Endothelial cell of umbilical vein (primary cell): Measurements from ENCODE around the gene LY6G6C. TPM values are rescaled to one million over a fixed set of nuclear protein-coding genes. Genes with fewer than 3 reads are reported as not detected.

ENCODE experiments used
- BruUV-seq: library from RNA; stranded (reverse); fragments of 400-500 nt; replicated peaks from 2 replicates; lab custom pipeline; 2021; lab: Mats Ljungman, UMichigan
- CTCF ChIA-PET: fragments of 300-600, 350-600 bp; sonication (Branson Sonifier 250); formaldehyde crosslinking; loops from one replicate; lab custom pipeline; 2021; ENCODE audit warnings: antibody characterized with exemption, inconsistent platforms; lab: Charles Lee
- POLR2A ChIA-PET: fragments of 300-600, 350-600 bp; sonication (Branson Sonifier 250); formaldehyde crosslinking; loops from one replicate; lab custom pipeline; 2021; ENCODE audit warnings: antibody characterized with exemption, inconsistent platforms; lab: Charles Lee
- DNase-seq: peaks from one replicate; pipeline ENCODE4 v3.0.0-alpha.2; 2011; ENCODE audit warnings: low read depth, low spot score
- FAIRE-seq: peaks from 2 replicates; lab custom pipeline; 2011; peaks lifted over from hg19 to GRCh38; lab: Jason Lieb, UNC
- H2AFZ ChIP-seq: 2 replicates; pipeline ENCODE4 v1.6.0; 2012; ENCODE audit warnings: low read depth, low read length, control low read depth, inconsistent platforms
- H3K27ac ChIP-seq: 2 replicates; pipeline ENCODE4 v1.5.1; 2011; ENCODE audit warnings: low read depth, mild to moderate bottlenecking, control low read depth, low read length, moderate library complexity; ENCODE audit not compliant: insufficient read depth
- H3K27me3 ChIP-seq, 2 experiments: 2 replicates each; pipeline versions ENCODE4 v1.6.0 to v1.6.1; 2011; ENCODE audit warnings: low read length in 2 of 2, mixed read lengths in 1 of 2; ENCODE audit not compliant: control insufficient read depth in 2 of 2, insufficient read depth in 2 of 2
- H3K36me3 ChIP-seq, 2 experiments: 2 replicates in 1 of 2; 3 replicates in 1 of 2; pipeline ENCODE4 v1.5.1; 2011; ENCODE audit warnings: low read length in 2 of 2, mild to moderate bottlenecking in 1 of 2, moderate library complexity in 1 of 2; ENCODE audit not compliant: control insufficient read depth in 2 of 2, insufficient read depth in 2 of 2; ENCODE audit errors: extremely low read depth in 1 of 2
- H3K4me1 ChIP-seq: 3 replicates; pipeline ENCODE4 v1.5.1; 2011; ENCODE audit warnings: mild to moderate bottlenecking, low read length; ENCODE audit not compliant: control insufficient read depth, insufficient read depth; ENCODE audit errors: extremely low read depth
- H3K4me2 ChIP-seq: 2 replicates; pipeline ENCODE4 v1.6.1; 2011; ENCODE audit warnings: low read length, control low read depth, mixed read lengths; ENCODE audit not compliant: insufficient read depth
- H3K4me3 ChIP-seq, 3 experiments: fragments of 200-600 bp in 1 of 3; sonication (generic), shearing (Covaris generic) in 1 of 3; replicated peaks in 1 of 3; 2 replicates each; pipeline ENCODE4 v1.5.1; 2011 to 2016; ENCODE audit warnings: control low read depth in 3 of 3, low read length in 3 of 3, mild to moderate bottlenecking in 2 of 3, inconsistent platforms in 1 of 3, low read depth in 1 of 3, moderate library complexity in 1 of 3; ENCODE audit not compliant: insufficient read depth in 1 of 3
- H3K79me2 ChIP-seq: 2 replicates; pipeline ENCODE4 v1.6.0; 2012; ENCODE audit warnings: low read length, inconsistent platforms; ENCODE audit not compliant: control insufficient read depth, insufficient read depth
- H3K9ac ChIP-seq: replicated peaks from 2 replicates; pipeline ENCODE3; 2011; ENCODE audit warnings: low read length, control low read depth; ENCODE audit not compliant: insufficient read depth; ENCODE audit errors: extremely low read depth
- H3K9me1 ChIP-seq: replicated peaks from 3 replicates; pipeline ENCODE4 v1.6.0; 2011; ENCODE audit warnings: mild to moderate bottlenecking, low read length; ENCODE audit not compliant: control insufficient read depth, insufficient read depth; ENCODE audit errors: extremely low read depth
- H3K9me3 ChIP-seq: replicated peaks from 2 replicates; pipeline ENCODE4 v1.5.1; 2012; ENCODE audit warnings: low read length, inconsistent platforms; ENCODE audit not compliant: control insufficient read depth, insufficient read depth
- H4K20me1 ChIP-seq: replicated peaks from 2 replicates; pipeline ENCODE3; 2011; ENCODE audit warnings: mild to moderate bottlenecking, low read length; ENCODE audit not compliant: control insufficient read depth, insufficient read depth; ENCODE audit errors: extremely low read depth
- EZH2 ChIP-seq: IDR thresholded peaks from 2 replicates; pipeline ENCODE4 v1.6.1; 2012; ENCODE audit warnings: borderline replicate concordance, low read depth, mild to moderate bottlenecking, moderate library complexity, low read length, inconsistent platforms; ENCODE audit not compliant: severe bottlenecking
- FOS ChIP-seq: IDR thresholded peaks from 2 replicates; pipeline ENCODE4 v1.6.1; 2011; ENCODE audit warnings: mild to moderate bottlenecking, low read length, moderate library complexity, borderline replicate concordance; ENCODE audit not compliant: insufficient read depth
- GATA2 ChIP-seq: IDR thresholded peaks from 2 replicates; pipeline ENCODE4 v1.7.0; 2011; ENCODE audit warnings: low read depth, mild to moderate bottlenecking, moderate library complexity, mixed read lengths, low read length; ENCODE audit not compliant: insufficient read length, insufficient read depth
- JUN ChIP-seq: IDR thresholded peaks from 2 replicates; pipeline ENCODE4 v1.6.1; 2011; ENCODE audit warnings: borderline replicate concordance, low read depth; ENCODE audit not compliant: insufficient read length, insufficient read depth
- MYC ChIP-seq: IDR thresholded peaks from one replicate; pipeline ENCODE4 v1.6.1; 2011; ENCODE audit warnings: mild to moderate bottlenecking, low read depth, low read length
- POLR2A ChIP-seq: IDR thresholded peaks from 2 replicates; pipeline ENCODE4 v1.6.1; 2012; ENCODE audit warnings: low read depth, mild to moderate bottlenecking, control low read depth, low read length
- POLR2AphosphoS5 ChIP-seq: IDR thresholded peaks from 2 replicates; pipeline ENCODE4 v1.6.1; 2012; ENCODE audit warnings: low read depth, mild to moderate bottlenecking, control low read depth, low read length, moderate library complexity; ENCODE audit not compliant: insufficient read depth
- dilution Hi-C: fragments of 300-500 bp; cut with MboI; formaldehyde crosslinking; loops from one replicate; pipeline ENCODE4 v1.15.0; 2019; ENCODE audit warnings: low sequenced_read_pairs; ENCODE audit not compliant: extremely low pct_ligation_motif_present
- intact Hi-C: fragments of 100-400 bp; cut with micrococcal nuclease; formaldehyde crosslinking; loops from one replicate; pipeline ENCODE4 v1.10.0; 2022
- polyA plus RNA-seq, 4 experiments: library from polyadenylated mRNA; depleted of rRNA in 3 of 4; stranded (reverse) in 3 of 4; unstranded in 1 of 4; fragments of >200 nt; gene quantifications; 2 replicates each; pipeline versions ENCODE4 v1.2.1 to v1.2.3, GENCODE V29; 2011 to 2012; ENCODE audit warnings: missing spikeins in 1 of 4
- total RNA-seq: library from RNA; stranded (reverse); gene quantifications from 2 replicates; pipeline ENCODE4 v1.2.3, GENCODE V29; 2021
- TF ChIP-seq, protein P1 (sequence below): IDR thresholded peaks from 2 replicates; pipeline ENCODE4 v1.6.1; 2011; ENCODE audit not compliant: insufficient read depth, insufficient read length
- TF ChIP-seq, protein P2 (sequence below), 2 donors: IDR thresholded peaks; 1 replicate in 1 of 2; 2 replicates in 1 of 2; pipeline ENCODE4 v1.5.1; 2011; ENCODE audit warnings: low read length in 2 of 2, mild to moderate bottlenecking in 2 of 2, moderate library complexity in 2 of 2, control low read depth in 1 of 2, inconsistent platforms in 1 of 2, low read depth in 1 of 2; ENCODE audit not compliant: insufficient read depth in 1 of 2; ENCODE audit errors: extremely low read depth in 1 of 2

LY6G6C gene
- total and polyA plus RNA-seq, 2 donors (not counting 3 experiments of a cell fraction or from before 2014, with no cell fraction given), result 0.33 TPM; not detected in 1

DNA sequence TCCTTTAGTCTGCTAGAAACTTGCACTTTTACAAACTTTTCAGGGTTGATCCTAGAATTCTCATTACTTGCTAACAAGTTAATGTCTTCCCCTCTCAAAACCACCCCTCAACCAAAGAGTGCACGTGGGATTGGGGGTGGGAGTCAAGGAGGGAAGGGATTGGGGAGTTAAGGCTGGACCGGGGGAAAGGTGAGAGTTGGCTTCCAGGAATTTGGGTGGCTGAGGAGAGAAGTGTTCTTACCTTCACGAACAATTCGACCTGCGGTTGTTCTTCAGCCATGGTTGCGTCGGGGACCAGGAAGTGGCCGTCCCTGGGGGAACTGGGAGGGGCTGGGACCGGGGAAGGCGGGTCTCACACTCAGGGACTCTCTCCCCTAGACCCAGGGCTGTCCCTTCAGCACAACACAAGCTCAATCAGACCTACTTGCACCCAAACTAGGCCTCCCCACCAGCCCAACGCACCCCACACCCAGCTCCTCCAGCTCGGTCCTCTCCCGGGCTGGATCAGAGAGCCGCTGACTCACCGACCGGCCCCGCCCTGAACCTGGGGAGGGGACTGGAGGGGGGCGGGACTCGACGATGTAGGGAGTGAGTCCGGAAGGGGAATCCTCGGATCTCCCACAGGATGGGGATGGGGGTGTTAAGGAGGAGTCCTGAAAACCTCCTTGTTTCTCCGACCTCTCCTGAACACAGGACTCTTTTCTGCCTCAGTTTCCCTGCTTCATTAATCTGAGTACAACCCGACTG, 14.6 kb upstream of the LY6G6C start, which contains the start of gene CLIC1:
Gene CLIC1 (minus strand): TSS at position 510 of the 747 bp plus-strand sequence. CDS start 230 bp downstream, at position 280.
- Histone ChIP-seq H3K4me3 (peak within 1 kb of the TSS; percentile 86 to 98 (median 96)), H3K9ac (peak within 1 kb of the TSS; percentile 96), H3K4me1 (peaks cover 42% of the 10 kb centered on the region), H4K20me1 (no peaks in the 10 kb centered on the region), H3K9me1 (no peaks in the 10 kb centered on the region), H2AFZ (peak within 1 kb of the TSS; percentile 8), H3K36me3 (peaks cover 13 to 20% of the 10 kb centered on the region in 2 experiments), H3K27me3 (no peaks in the 10 kb centered on the region), H3K9me3 (no peaks in the 10 kb centered on the region), H3K27ac (peak within 1 kb of the TSS; percentile 94), H3K79me2 (peaks cover 42% of the 10 kb centered on the region), H3K4me2 (peak within 1 kb of the TSS; percentile 93)
- intact Hi-C loops (loop anchor here (10.0 kb wide), 1 partner anchor 191 kb away; the partner anchor contains the start of genes ATP6V1G2, DDX39B and NFKBIL1), dilution Hi-C loops (no loop called here)
- ChIA-PET CTCF (interaction anchor here (0.7 to 6.0 kb wide), 4 partner anchors 34 to 94 kb away, joined by 3 to 55 read pairs (median 6); partner anchors contain the start of gene VARS1), POLR2A (interaction anchor here (0.5 to 2.2 kb wide), 5 partner anchors 25 to 91 kb away, joined by 3 to 11 read pairs (median 3); partner anchors contain the start of genes HSPA1A, HSPA1B and HSPA1L)
- TF ChIP-seq EZH2 (no peak), FOS (peak; percentile 74), POLR2A (peak; percentile 92), JUN (no peak), MYC (no peak), GATA2 (no peak), POLR2AphosphoS5 (peak; percentile 73)
- TF ChIP-seq, protein P1, sequence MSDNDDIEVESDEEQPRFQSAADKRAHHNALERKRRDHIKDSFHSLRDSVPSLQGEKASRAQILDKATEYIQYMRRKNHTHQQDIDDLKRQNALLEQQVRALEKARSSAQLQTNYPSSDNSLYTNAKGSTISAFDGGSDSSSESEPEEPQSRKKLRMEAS, result no peak
- TF ChIP-seq, protein P2, sequence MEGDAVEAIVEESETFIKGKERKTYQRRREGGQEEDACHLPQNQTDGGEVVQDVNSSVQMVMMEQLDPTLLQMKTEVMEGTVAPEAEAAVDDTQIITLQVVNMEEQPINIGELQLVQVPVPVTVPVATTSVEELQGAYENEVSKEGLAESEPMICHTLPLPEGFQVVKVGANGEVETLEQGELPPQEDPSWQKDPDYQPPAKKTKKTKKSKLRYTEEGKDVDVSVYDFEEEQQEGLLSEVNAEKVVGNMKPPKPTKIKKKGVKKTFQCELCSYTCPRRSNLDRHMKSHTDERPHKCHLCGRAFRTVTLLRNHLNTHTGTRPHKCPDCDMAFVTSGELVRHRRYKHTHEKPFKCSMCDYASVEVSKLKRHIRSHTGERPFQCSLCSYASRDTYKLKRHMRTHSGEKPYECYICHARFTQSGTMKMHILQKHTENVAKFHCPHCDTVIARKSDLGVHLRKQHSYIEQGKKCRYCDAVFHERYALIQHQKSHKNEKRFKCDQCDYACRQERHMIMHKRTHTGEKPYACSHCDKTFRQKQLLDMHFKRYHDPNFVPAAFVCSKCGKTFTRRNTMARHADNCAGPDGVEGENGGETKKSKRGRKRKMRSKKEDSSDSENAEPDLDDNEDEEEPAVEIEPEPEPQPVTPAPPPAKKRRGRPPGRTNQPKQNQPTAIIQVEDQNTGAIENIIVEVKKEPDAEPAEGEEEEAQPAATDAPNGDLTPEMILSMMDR (IDR thresholded peaks at IDR 0.05; ENCODE audit: extremely low read depth in 1 of 2, insufficient read depth in 1 of 2, low read depth in 1 of 2, low read length in 2 of 2), result no peak
- BruUV-seq, result TSS peak; percentile 64
- FAIRE-seq, result peak; percentile 82
- DNase-seq, result peak; percentile 82
